Dendritic cell treated with granulocyte-macrophage colony-stimulating factor and Interleukin-4, amounts not matched to agents 40 ng/mL and 50 ng/mL, for 4 days (primary cell): ENCODE measurements around the gene KIAA2012.
"Not testable (repeated sequence)": the region's sequence is repeated elsewhere in the genome, so short reads cannot be mapped to it uniquely, and the experiment has no call there.

Experiments
- H3K27ac Mint-ChIP-seq: one replicate; pipeline ENCODE4 v1.8.0; 2022; ENCODE audit warnings: mild to moderate bottlenecking, mixed read lengths
- H3K27me3 Mint-ChIP-seq: one replicate; pipeline ENCODE4 v1.8.0; 2022; ENCODE audit warnings: mild to moderate bottlenecking, mixed read lengths
- H3K36me3 Mint-ChIP-seq: one replicate; pipeline ENCODE4 v1.8.0; 2022; ENCODE audit warnings: low read depth, mixed read lengths
- H3K4me1 Mint-ChIP-seq: one replicate; pipeline ENCODE4 v1.8.0; 2022; ENCODE audit warnings: low read depth, mixed read lengths
- H3K4me3 Mint-ChIP-seq: one replicate; pipeline ENCODE4 v1.8.0; 2022; ENCODE audit warnings: mild to moderate bottlenecking, moderate library complexity, mixed read lengths
- H3K9me3 Mint-ChIP-seq: one replicate; pipeline ENCODE4 v1.8.0; 2022; ENCODE audit warnings: mixed read lengths
- intact Hi-C: fragments of 100-400 bp; cut with micrococcal nuclease; formaldehyde crosslinking; loops from one replicate; pipeline ENCODE4 v1.15.0; 2022

Gene KIAA2012

DNA sequence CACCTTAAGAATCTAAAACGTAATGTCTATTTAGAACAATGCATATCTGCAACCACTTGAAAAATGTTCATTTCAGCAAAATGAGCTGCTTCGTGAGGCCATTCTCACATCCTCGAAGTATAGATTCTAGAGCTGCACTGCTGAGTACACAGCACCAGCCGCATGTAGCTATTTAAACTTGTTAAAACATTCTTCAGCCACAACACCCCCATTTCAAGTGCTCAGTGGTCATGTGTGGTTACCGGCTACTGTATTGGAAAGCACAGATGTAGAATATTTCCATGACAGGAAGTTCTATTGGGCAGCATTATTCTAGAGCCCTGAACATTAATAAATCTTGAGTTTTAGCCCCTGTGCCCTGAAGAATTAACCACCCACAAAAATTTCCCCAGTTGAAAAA, 130.3 kb downstream of the KIAA2012 start:
- no peaks in the 10 kb centered on the region for H3K27me3 Mint-ChIP-seq
- H3K27ac Mint-ChIP-seq, result no peak overlapping the region
- H3K36me3 Mint-ChIP-seq, result peaks cover 39% of the 10 kb centered on the region
- no peak overlapping the region for H3K4me3 Mint-ChIP-seq
- H3K4me1 Mint-ChIP-seq, result no peaks in the 10 kb centered on the region
- intact Hi-C loops, result no loop called here
- H3K9me3 Mint-ChIP-seq, result no peaks in the 10 kb centered on the region

DNA sequence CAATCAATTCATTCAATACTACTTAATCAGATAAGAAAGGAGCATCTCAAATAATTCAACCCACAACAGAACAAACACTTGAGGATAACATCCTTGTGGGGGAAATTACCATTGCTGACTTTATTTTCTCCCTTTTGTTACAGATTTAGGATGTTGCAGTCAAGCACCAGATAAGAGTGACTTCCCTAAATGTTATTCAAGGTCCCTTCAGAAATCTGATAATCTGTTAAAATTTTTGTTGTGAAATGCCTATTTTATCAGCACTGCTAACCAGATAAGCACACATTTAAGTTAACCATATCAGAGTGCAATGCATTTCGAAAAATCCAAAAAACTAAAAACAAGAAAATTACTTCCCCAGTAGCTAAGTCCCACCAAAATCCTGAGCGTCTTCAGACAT, 131.8 kb downstream of the KIAA2012 start:
- no peaks in the 10 kb centered on the region for H3K9me3 Mint-ChIP-seq
- H3K4me1 Mint-ChIP-seq, result no peaks in the 10 kb centered on the region
- H3K4me3 Mint-ChIP-seq, result no peak overlapping the region
- intact Hi-C loops, result no loop called here
- H3K27ac Mint-ChIP-seq, result no peak overlapping the region
- no peaks in the 10 kb centered on the region for H3K27me3 Mint-ChIP-seq
- H3K36me3 Mint-ChIP-seq, result peaks cover 52% of the 10 kb centered on the region

DNA sequence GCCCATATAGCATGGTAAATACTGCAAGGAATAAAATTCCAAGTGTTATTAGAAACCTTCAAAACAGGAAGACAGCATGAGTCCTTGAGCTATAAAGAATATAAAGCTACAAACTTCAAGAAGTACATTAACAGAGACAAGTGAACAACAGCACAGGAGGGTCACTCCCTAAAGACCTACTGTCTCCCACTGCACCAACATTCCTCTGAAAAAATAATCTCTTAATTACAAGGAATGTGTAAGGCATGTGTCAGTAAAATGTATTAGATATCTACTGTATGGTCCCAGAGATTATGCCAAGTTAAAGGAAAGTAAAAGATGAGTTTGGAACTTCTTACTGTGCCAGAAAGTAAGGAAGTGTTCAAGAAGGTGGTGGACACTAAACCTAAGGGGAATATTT, 135.5 kb downstream of the KIAA2012 start:
- intact Hi-C loops, result no loop called here
- Mint-ChIP-seq H3K27me3 (no peaks in the 10 kb centered on the region), H3K4me1 (no peaks in the 10 kb centered on the region), H3K4me3 (no peak overlapping the region), H3K36me3 (peaks cover 73% of the 10 kb centered on the region), H3K9me3 (no peaks in the 10 kb centered on the region), H3K27ac (no peak overlapping the region)

DNA sequence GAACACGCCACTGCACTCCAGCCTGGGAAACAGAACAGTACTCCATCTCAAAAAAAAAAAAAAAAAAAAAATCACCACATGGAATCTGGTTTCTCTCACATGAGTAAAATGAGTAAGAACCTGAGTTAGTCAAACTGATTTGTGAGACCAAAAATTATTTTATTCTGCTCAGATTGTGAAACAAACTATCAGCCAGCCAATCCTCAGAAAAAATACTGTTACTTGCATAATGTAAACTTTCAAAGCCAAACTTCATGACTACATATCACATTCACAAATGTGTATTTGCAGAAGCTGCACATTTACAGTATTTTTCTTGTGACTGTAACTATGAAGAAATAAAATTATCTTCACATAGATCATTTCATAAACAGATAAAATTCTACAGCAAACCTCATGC, 142.1 kb downstream of the KIAA2012 start:
- Mint-ChIP-seq H3K4me3 (no peak overlapping the region), H3K27me3 (no peaks in the 10 kb centered on the region), H3K4me1 (no peaks in the 10 kb centered on the region), H3K9me3 (no peaks in the 10 kb centered on the region), H3K27ac (no peak overlapping the region), H3K36me3 (peaks cover 80% of the 10 kb centered on the region)
- intact Hi-C loops, result no loop called here

DNA sequence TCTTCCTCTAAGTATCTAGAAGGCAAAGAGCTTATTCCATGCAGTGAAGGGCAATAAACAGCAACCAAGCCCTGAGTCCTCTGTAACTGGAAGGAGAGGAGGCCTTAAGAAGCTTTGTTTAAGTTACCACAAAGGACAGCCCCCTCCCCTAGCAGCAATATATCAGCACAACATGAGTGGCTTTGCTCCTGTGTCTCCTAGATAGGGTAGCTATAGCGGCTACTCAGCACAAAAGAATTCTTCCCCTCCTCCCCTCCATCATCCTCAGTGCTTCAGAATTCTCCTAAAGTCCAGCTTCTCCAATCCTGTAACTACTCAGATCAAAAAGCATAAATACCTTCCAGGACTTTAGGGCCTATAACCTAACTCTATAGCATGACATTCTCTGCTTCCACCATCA, 148.8 kb downstream of the KIAA2012 start:
- Mint-ChIP-seq H3K4me1 (peaks cover 10% of the 10 kb centered on the region), H3K27me3 (no peaks in the 10 kb centered on the region), H3K4me3 (no peak overlapping the region), H3K27ac (no peak overlapping the region), H3K36me3 (peaks cover 70% of the 10 kb centered on the region), H3K9me3 (no peaks in the 10 kb centered on the region)
- intact Hi-C loops, result no loop called here

DNA sequence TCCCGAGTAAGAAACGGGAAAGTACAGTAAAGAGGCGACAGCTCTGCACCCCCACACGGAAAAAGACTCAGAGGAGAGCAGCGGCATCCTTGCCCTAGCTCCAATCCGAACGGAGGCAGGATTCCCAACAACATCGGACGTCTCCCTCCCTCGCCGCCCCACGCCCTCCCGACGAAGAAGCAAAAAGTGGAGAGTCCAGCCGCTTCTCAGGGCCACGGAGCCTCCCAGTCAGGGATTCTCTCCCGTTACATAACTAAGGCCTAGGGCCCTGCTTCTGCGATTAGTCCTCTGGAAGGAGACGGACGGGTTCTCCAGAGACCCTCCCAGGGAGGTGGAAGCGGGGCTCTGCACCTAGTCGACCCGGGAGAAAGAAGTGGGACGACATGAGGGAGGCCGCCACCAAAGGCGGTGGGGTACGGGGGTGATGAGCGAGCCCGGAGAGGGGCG, 164.8 kb downstream of the KIAA2012 start:
- intact Hi-C loops, result loop anchor here (2.0 kb wide), 1 partner anchor 27 kb away; the partner anchor contains the start of gene NOP58
- H3K4me1 Mint-ChIP-seq, result peaks cover 18% of the 10 kb centered on the region
- H3K9me3 Mint-ChIP-seq, result no peaks in the 10 kb centered on the region
- H3K4me3 Mint-ChIP-seq, result peak overlapping the region; percentile 94
- H3K27me3 Mint-ChIP-seq, result no peaks in the 10 kb centered on the region
- H3K27ac Mint-ChIP-seq, result peak overlapping the region; percentile 92
- peaks cover 11% of the 10 kb centered on the region for H3K36me3 Mint-ChIP-seq

DNA sequence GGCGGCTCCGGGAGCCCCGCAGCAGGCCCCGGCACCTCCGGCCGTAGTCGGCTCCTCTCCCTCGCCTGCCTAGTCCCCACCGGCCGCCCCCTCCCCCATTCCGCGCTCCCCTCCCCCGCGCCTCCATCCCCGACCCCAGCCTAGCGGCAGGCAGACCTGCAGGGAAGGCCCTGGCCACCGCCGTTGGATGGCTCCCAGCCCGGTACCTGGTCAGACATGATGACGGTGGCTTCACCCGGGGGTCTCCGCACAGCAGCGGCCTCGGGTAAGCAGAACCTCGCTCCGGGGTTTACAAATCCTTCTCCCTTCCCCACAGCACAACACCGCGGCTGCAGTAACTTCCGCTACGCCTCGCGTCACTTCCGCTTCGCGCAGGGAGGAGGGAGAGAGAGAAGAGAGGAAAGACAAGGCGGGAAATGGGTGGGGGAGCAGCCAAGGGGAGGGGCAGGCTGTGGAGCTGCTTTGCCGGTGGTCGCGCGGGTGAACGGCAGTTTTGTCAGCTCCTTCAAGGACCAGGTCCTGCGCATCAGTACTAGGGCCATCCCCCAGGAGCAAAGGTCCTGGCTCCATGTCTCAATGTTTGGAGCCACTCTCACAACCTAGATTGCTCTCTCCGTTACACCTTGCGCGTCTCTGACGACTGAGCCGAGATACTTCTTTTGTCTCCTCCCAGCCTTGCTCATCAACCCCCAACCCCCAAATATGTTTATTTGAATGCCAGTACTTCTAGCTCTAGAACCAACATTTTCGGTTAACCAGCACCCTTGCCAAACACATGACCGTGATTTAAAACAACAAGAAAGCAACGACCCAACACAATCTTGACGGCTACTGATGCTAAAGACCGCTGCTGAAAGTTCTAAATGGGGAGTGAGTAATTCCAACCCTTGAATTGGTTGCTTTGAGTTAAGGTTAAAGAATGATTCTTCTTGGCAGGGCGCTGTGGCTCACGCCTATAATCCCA, 165.5 kb downstream of the KIAA2012 start, which contains the start of gene SUMO1:
Gene SUMO1 (minus strand): TSS at position 364 of the 964 bp plus-strand sequence. CDS start 146 bp downstream, at position 218.
- peaks cover 11% of the 10 kb centered on the region for H3K36me3 Mint-ChIP-seq
- no peaks in the 10 kb centered on the region for H3K9me3 Mint-ChIP-seq
- intact Hi-C loops, result loop anchor here (2.0 kb wide), 1 partner anchor 26 kb away; the partner anchor contains the start of gene NOP58
- peak within 1 kb of the TSS; percentile 92 for H3K27ac Mint-ChIP-seq
- H3K4me3 Mint-ChIP-seq, result peak within 1 kb of the TSS; percentile 94
- H3K4me1 Mint-ChIP-seq, result peaks cover 18% of the 10 kb centered on the region
- no peaks in the 10 kb centered on the region for H3K27me3 Mint-ChIP-seq

DNA sequence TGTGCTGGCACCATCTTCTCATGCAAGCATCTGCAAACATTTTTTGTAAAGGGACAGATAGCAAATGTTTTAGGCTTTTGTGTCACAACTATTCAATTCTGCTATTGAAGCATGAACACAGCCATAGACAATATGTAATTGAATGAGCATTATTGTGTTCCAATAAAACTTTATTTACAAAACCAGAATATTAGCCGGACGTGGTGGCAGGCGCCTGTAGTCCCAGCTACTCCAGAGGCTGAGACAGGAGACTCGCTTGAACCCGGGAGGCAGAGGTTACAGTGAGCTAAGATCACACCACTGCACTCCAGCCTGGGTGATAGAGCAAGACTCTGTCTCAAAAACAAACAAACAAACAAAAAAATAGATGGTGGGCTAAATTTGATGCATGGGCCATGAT, 174.7 kb downstream of the KIAA2012 start:
- H3K4me3 Mint-ChIP-seq, H3K27me3 Mint-ChIP-seq, H3K36me3 Mint-ChIP-seq, H3K9me3 Mint-ChIP-seq, intact Hi-C loops, H3K4me1 Mint-ChIP-seq, H3K27ac Mint-ChIP-seq: not testable (repeated sequence)

DNA sequence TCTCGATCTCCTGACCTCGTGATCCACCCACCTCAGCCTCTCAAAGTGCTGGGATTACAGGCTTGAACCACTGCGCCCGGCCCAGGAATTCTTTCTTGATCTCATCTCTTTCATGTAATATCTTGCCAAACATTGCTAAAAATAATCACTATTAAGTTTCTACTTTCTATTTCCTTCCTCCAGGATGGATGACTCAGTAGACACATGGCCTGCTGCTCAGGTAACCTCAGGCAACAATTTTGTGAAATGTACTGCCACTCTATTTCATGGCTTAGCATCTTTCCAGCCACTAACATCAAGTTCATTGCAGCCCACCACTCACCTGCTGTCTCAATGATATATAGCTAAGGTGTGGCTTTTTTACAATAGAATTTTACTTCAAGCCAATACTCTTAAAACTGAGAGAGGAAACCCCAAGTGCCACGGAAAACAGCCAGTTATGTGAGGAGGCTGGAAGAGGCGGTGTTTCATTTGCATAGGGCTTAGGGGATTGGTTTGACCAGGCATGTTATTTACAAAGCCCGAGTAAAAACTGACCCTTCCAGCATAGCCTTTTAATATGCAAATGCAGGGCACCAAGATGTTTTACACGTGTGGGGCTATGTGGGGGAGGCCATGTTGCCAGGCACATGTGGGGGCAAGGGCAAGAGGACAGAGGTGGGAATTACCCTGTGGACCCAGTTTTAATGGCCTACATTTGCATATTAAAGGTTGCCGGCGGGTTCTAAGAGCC, 176.6 kb downstream of the KIAA2012 start:
- H3K27me3 Mint-ChIP-seq, result peaks cover 3% of the 10 kb centered on the region
- intact Hi-C loops, result no loop called here
- no peaks in the 10 kb centered on the region for H3K36me3 Mint-ChIP-seq
- no peak overlapping the region for H3K4me3 Mint-ChIP-seq
- H3K9me3 Mint-ChIP-seq, result no peaks in the 10 kb centered on the region
- no peak overlapping the region for H3K27ac Mint-ChIP-seq
- no peaks in the 10 kb centered on the region for H3K4me1 Mint-ChIP-seq

DNA sequence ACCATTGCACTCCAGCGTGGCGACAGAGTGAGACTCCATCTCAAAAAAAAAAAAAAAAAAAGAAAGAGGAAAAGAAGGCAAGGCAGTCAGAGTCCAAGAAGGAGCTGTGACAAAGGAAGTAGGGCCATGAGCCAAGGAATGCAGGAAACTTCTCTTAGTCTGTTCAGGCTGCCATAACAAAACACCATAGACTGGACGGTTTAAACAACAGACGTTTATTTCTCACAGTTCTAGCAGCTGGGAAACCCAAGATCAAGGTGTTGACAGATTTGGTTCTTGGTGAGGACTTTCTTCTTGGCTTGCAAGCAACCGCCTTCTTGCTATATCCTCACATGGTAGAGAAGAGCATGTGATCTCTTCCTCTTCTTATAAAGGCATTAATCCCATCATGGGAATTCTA, 178.4 kb downstream of the KIAA2012 start:
- no peaks in the 10 kb centered on the region for H3K9me3 Mint-ChIP-seq
- intact Hi-C loops, result no loop called here
- no peaks in the 10 kb centered on the region for H3K4me1 Mint-ChIP-seq

More for the DNA sequence above, 178.4 kb downstream of the KIAA2012 start:
- H3K27ac Mint-ChIP-seq, result no peak overlapping the region
- H3K4me3 Mint-ChIP-seq, result no peak overlapping the region
- peaks cover 1% of the 10 kb centered on the region for H3K27me3 Mint-ChIP-seq
- no peaks in the 10 kb centered on the region for H3K36me3 Mint-ChIP-seq
